Activated naive CD8-positive, alpha-beta T cell treated with anti-CD3 and anti-CD28 coated beads for 36 hours (primary cell): ENCODE results near the gene LOXL3. TPM values are rescaled to one million over a fixed set of nuclear protein-coding genes. Genes with fewer than 3 reads are reported as not detected.

Experiments
- DNase-seq: peaks from one replicate; pipeline ENCODE4 v3.0.0; 2021
- H3K27ac Mint-ChIP-seq: one replicate; pipeline ENCODE4 v1.8.0; 2022; ENCODE audit warnings: mild to moderate bottlenecking, moderate library complexity, mixed read lengths
- H3K27me3 Mint-ChIP-seq: one replicate; pipeline ENCODE4 v1.8.0; 2022; ENCODE audit warnings: mild to moderate bottlenecking, mixed read lengths
- H3K36me3 Mint-ChIP-seq: one replicate; pipeline ENCODE4 v1.8.0; 2021; ENCODE audit warnings: mild to moderate bottlenecking, mixed read lengths
- H3K4me1 Mint-ChIP-seq: one replicate; pipeline ENCODE4 v1.8.0; 2021; ENCODE audit warnings: mixed read lengths
- H3K4me3 Mint-ChIP-seq: one replicate; pipeline ENCODE4 v1.8.0; 2022; ENCODE audit warnings: mild to moderate bottlenecking, moderate library complexity, mixed read lengths
- H3K9me3 Mint-ChIP-seq: one replicate; pipeline ENCODE4 v1.8.0; 2022; ENCODE audit warnings: mixed read lengths
- total RNA-seq, 2 experiments: library from RNA; stranded (reverse); gene quantifications; one replicate each; pipeline ENCODE4 v1.2.3, GENCODE V29; 2021

LOXL3 gene
- total RNA-seq, 2 experiments from 2014 or later: 1.9 to 2.7 TPM

- peaks cover 2% of the 10 kb centered on the region for H3K9me3 Mint-ChIP-seq
- H3K27ac Mint-ChIP-seq: no peak overlapping the region
- peaks cover 76% of the 10 kb centered on the region for H3K27me3 Mint-ChIP-seq
- no peak for DNase-seq
- peaks cover 10% of the 10 kb centered on the region for H3K36me3 Mint-ChIP-seq
- no peak overlapping the region for H3K4me3 Mint-ChIP-seq
- peaks cover 10% of the 10 kb centered on the region for H3K4me1 Mint-ChIP-seq
These were observed 40.0 kb downstream of the LOXL3 start for GRCh38 chr2:74513605-74514367.

GRCh38 chr2:74512744-74513604 lies 40.8 kb downstream of the LOXL3 start:
- Mint-ChIP-seq H3K27ac (no peak overlapping the region), H3K4me3 (no peak overlapping the region), H3K27me3 (peaks cover 68% of the 10 kb centered on the region), H3K36me3 (peaks cover 10% of the 10 kb centered on the region), H3K9me3 (peaks cover 2% of the 10 kb centered on the region), H3K4me1 (peaks cover 16% of the 10 kb centered on the region)
- no peak for DNase-seq

- H3K27me3 Mint-ChIP-seq: peaks cover 59% of the 10 kb centered on the region
- peaks cover 7% of the 10 kb centered on the region for H3K36me3 Mint-ChIP-seq
- H3K27ac Mint-ChIP-seq: no peak overlapping the region
- no peak overlapping the region for H3K4me3 Mint-ChIP-seq
- peaks cover 23% of the 10 kb centered on the region for H3K4me1 Mint-ChIP-seq
- H3K9me3 Mint-ChIP-seq: peaks cover under 1% of the 10 kb centered on the region
- DNase-seq: no peak
These were observed 42.4 kb downstream of the LOXL3 start for GRCh38 chr2:74511104-74511989.

- no peak overlapping the region for H3K4me3 Mint-ChIP-seq
- H3K9me3 Mint-ChIP-seq: no peaks in the 10 kb centered on the region
These were observed 43.5 kb downstream of the LOXL3 start for GRCh38 chr2:74510272-74510671.

GRCh38 chr2:74507926-74508520 lies 45.7 kb downstream of the LOXL3 start:
- H3K36me3 Mint-ChIP-seq: peaks cover 26% of the 10 kb centered on the region
- H3K4me1 Mint-ChIP-seq: peaks cover 28% of the 10 kb centered on the region
- DNase-seq: no peak
- H3K9me3 Mint-ChIP-seq: no peaks in the 10 kb centered on the region
- peaks cover 59% of the 10 kb centered on the region for H3K27me3 Mint-ChIP-seq
- peak overlapping the region; percentile 96 for H3K4me3 Mint-ChIP-seq
- H3K27ac Mint-ChIP-seq: peak overlapping the region; percentile 96

More at GRCh38 chr2:74510272-74510671, 43.5 kb downstream of the LOXL3 start:
- H3K36me3 Mint-ChIP-seq: peaks cover 13% of the 10 kb centered on the region
- H3K4me1 Mint-ChIP-seq: peaks cover 27% of the 10 kb centered on the region
- H3K27me3 Mint-ChIP-seq: peaks cover 50% of the 10 kb centered on the region
- no peak for DNase-seq
- H3K27ac Mint-ChIP-seq: no peak overlapping the region

- Mint-ChIP-seq H3K36me3 (peaks cover 26% of the 10 kb centered on the region), H3K27ac (peak within 1 kb of the TSS; percentile 96)
These were observed 46.4 kb downstream of the LOXL3 start, which contains the start of gene PCGF1 for GRCh38 chr2:74507145-74507925. Gene PCGF1, minus strand, starts transcription at chr2:74507695. Its CDS starts 27 bp downstream, at chr2:74507668.

GRCh38 chr2:74505448-74506246 lies 48.1 kb downstream of the LOXL3 start:
- H3K4me1 Mint-ChIP-seq: peaks cover 35% of the 10 kb centered on the region
- H3K27ac Mint-ChIP-seq: no peak overlapping the region
- no peaks in the 10 kb centered on the region for H3K9me3 Mint-ChIP-seq
- DNase-seq: no peak
- peaks cover 61% of the 10 kb centered on the region for H3K27me3 Mint-ChIP-seq
- peak overlapping the region; percentile 3 for H3K4me3 Mint-ChIP-seq
- H3K36me3 Mint-ChIP-seq: peaks cover 26% of the 10 kb centered on the region

More at GRCh38 chr2:74507145-74507925, 46.4 kb downstream of the LOXL3 start, which contains the start of gene PCGF1:
- peak; percentile 97 for DNase-seq
- H3K9me3 Mint-ChIP-seq: no peaks in the 10 kb centered on the region
- peak within 1 kb of the TSS; percentile 96 for H3K4me3 Mint-ChIP-seq
- H3K27me3 Mint-ChIP-seq: peaks cover 59% of the 10 kb centered on the region
- H3K4me1 Mint-ChIP-seq: peaks cover 32% of the 10 kb centered on the region

GRCh38 chr2:74504591-74504990 lies 49.2 kb downstream of the LOXL3 start:
- Mint-ChIP-seq H3K27me3 (peaks cover 67% of the 10 kb centered on the region), H3K27ac (no peak overlapping the region), H3K36me3 (peaks cover 26% of the 10 kb centered on the region), H3K4me1 (peaks cover 35% of the 10 kb centered on the region), H3K9me3 (no peaks in the 10 kb centered on the region), H3K4me3 (no peak overlapping the region)
- DNase-seq: no peak

- Mint-ChIP-seq H3K27me3 (peaks cover 72% of the 10 kb centered on the region), H3K27ac (no peak overlapping the region), H3K4me3 (peak overlapping the region; percentile 66), H3K4me1 (peaks cover 39% of the 10 kb centered on the region), H3K9me3 (no peaks in the 10 kb centered on the region), H3K36me3 (peaks cover 26% of the 10 kb centered on the region)
- no peak for DNase-seq
These were observed 50.0 kb downstream of the LOXL3 start for GRCh38 chr2:74503506-74504475.

GRCh38 chr2:74502720-74503505 lies 50.8 kb downstream of the LOXL3 start:
- peak overlapping the region; percentile 30 for H3K27ac Mint-ChIP-seq
- DNase-seq: peak; percentile 65
- H3K36me3 Mint-ChIP-seq: peaks cover 26% of the 10 kb centered on the region
- H3K9me3 Mint-ChIP-seq: no peaks in the 10 kb centered on the region
- H3K4me1 Mint-ChIP-seq: peaks cover 41% of the 10 kb centered on the region
- H3K4me3 Mint-ChIP-seq: peak overlapping the region; percentile 66
- peaks cover 81% of the 10 kb centered on the region for H3K27me3 Mint-ChIP-seq

- Mint-ChIP-seq H3K27me3 (peaks cover 87% of the 10 kb centered on the region), H3K4me3 (peak overlapping the region; percentile 66), H3K4me1 (peaks cover 43% of the 10 kb centered on the region), H3K27ac (peak overlapping the region; percentile 30), H3K36me3 (peaks cover 26% of the 10 kb centered on the region), H3K9me3 (no peaks in the 10 kb centered on the region)
- no peak for DNase-seq
These were observed 51.5 kb downstream of the LOXL3 start for GRCh38 chr2:74502147-74502719.
